GM23338 (cell line): ENCODE measurements around the gene VAT1. TPM values are rescaled to one million over a fixed set of nuclear protein-coding genes. Genes with fewer than 3 reads are reported as not detected.

ENCODE experiments used
- ATAC-seq: fragments of 200-7000 bp; cut with Tn5 transposase; 3 replicates; pipeline ENCODE4 v1.9.1; 2020
- DNase-seq: peaks from one replicate; pipeline ENCODE4 v3.0.0-alpha.2; 2015; ENCODE audit warnings: low spot score
- H2AFZ ChIP-seq: fragments of 200-600 bp; sonication (generic); 2 replicates; pipeline ENCODE4 v1.8.0; 2016; ENCODE audit warnings: antibody characterized with exemption, mild to moderate bottlenecking, moderate library complexity
- H3F3A ChIP-seq: fragments of 200-600 bp; sonication (generic); replicated peaks from 2 replicates; pipeline ENCODE4 v1.8.0; 2017; ENCODE audit warnings: antibody characterized with exemption, mixed run types, low read depth
- H3K27ac ChIP-seq: fragments of 200-600 bp; sonication (generic); 2 replicates; pipeline ENCODE4 v1.6.1; 2016; ENCODE audit warnings: low read depth
- H3K27me3 ChIP-seq: fragments of 200-600 bp; sonication (generic); 2 replicates; pipeline ENCODE4 v1.8.0; 2016; ENCODE audit warnings: mild to moderate bottlenecking, mixed run types, moderate library complexity; ENCODE audit not compliant: insufficient read depth
- H3K36me3 ChIP-seq: fragments of 200-600 bp; sonication (generic); 2 replicates; pipeline ENCODE4 v1.8.0; 2016; ENCODE audit warnings: mild to moderate bottlenecking; ENCODE audit not compliant: insufficient read depth
- H3K4me1 ChIP-seq: fragments of 200-600 bp; sonication (generic); 2 replicates; pipeline ENCODE4 v1.8.0; 2016; ENCODE audit warnings: mild to moderate bottlenecking, moderate library complexity; ENCODE audit not compliant: insufficient read depth
- H3K4me2 ChIP-seq: fragments of 200-600 bp; sonication (generic); 2 replicates; pipeline ENCODE4 v1.7.1; 2017; ENCODE audit warnings: mixed run types
- H3K4me3 ChIP-seq: fragments of 200-600 bp; sonication (generic); 2 replicates; pipeline ENCODE4 v1.6.1; 2016; ENCODE audit warnings: mixed run types
- H3K79me2 ChIP-seq: fragments of 200-600 bp; sonication (generic); replicated peaks from 2 replicates; pipeline ENCODE4 v1.8.0; 2017; ENCODE audit warnings: mild to moderate bottlenecking; ENCODE audit not compliant: insufficient read depth
- H3K9me2 ChIP-seq: fragments of 200-600 bp; sonication (generic); 2 replicates; pipeline ENCODE4 v1.8.0; 2017; ENCODE audit not compliant: insufficient read depth
- H4K20me1 ChIP-seq: fragments of 200-600 bp; sonication (generic); replicated peaks from 2 replicates; pipeline ENCODE4 v1.8.0; 2017; ENCODE audit warnings: mild to moderate bottlenecking; ENCODE audit not compliant: insufficient read depth
- H3K27ac Mint-ChIP-seq: 2 replicates; pipeline ENCODE4 v1.8.0; 2020; ENCODE audit warnings: inconsistent platforms, mild to moderate bottlenecking, moderate library complexity, mixed read lengths
- H3K27me3 Mint-ChIP-seq: 3 replicates; pipeline ENCODE4 v1.8.0; 2022; ENCODE audit warnings: low read depth, mild to moderate bottlenecking, moderate library complexity, mixed read lengths, inconsistent platforms; ENCODE audit not compliant: insufficient read depth, poor library complexity
- H3K36me3 Mint-ChIP-seq: 3 replicates; pipeline ENCODE4 v1.8.0; 2021; ENCODE audit warnings: low read depth, mild to moderate bottlenecking, inconsistent platforms, moderate library complexity, mixed read lengths
- H3K4me1 Mint-ChIP-seq: 3 replicates; pipeline ENCODE4 v1.8.0; 2020; ENCODE audit warnings: mild to moderate bottlenecking, inconsistent platforms, mixed read lengths
- H3K4me3 Mint-ChIP-seq: 3 replicates; pipeline ENCODE4 v1.8.0; 2021; ENCODE audit warnings: moderate library complexity, mild to moderate bottlenecking, inconsistent platforms, mixed read lengths
- H3K9me3 Mint-ChIP-seq: 3 replicates; pipeline ENCODE4 v1.8.0; 2020; ENCODE audit warnings: moderate library complexity, mild to moderate bottlenecking, inconsistent platforms, mixed read lengths
- CREB1 ChIP-seq: fragments of 250-450 bp; sonication (Bioruptor Pico); IDR thresholded peaks from 2 replicates; pipeline ENCODE4 v1.5.0; 2020; ENCODE audit warnings: low read depth, mild to moderate bottlenecking, moderate library complexity
- CTCF ChIP-seq, 2 experiments: fragments of 200-600 bp in 1 of 2; sonication (generic) in 1 of 2; conservative IDR thresholded peaks; 2 replicates each; pipeline versions ENCODE4 v1.5.1 to v1.6.1; 2016 to 2017; ENCODE audit warnings: antibody characterized with exemption in 2 of 2, low read depth in 2 of 2, mild to moderate bottlenecking in 2 of 2, moderate library complexity in 1 of 2
- JUNB ChIP-seq: IDR thresholded peaks from one replicate; pipeline ENCODE4 v1.6.1; 2016; ENCODE audit warnings: antibody characterized with exemption; ENCODE audit not compliant: unreplicated experiment
- NANOG ChIP-seq: IDR thresholded peaks from 2 replicates; pipeline ENCODE4 v1.6.1; 2016; ENCODE audit warnings: antibody characterized with exemption, borderline replicate concordance
- POLR2AphosphoS5 ChIP-seq: IDR thresholded peaks from 2 replicates; pipeline ENCODE4 v1.6.1; 2016; ENCODE audit warnings: antibody characterized with exemption, low read depth
- REST ChIP-seq: IDR thresholded peaks from one replicate; pipeline ENCODE4 v1.6.1; 2018; ENCODE audit warnings: antibody characterized with exemption; ENCODE audit not compliant: unreplicated experiment
- STAT1 ChIP-seq: IDR thresholded peaks from one replicate; pipeline ENCODE4 v1.6.1; 2016; ENCODE audit warnings: antibody characterized with exemption; ENCODE audit not compliant: unreplicated experiment
- ZNF114 ChIP-seq: fragments of 250-450 bp; sonication (Bioruptor Pico); IDR thresholded peaks from 2 replicates; pipeline ENCODE4 v1.5.0; 2020; ENCODE audit warnings: mild to moderate bottlenecking, moderate library complexity
- polyA plus RNA-seq: library from polyadenylated mRNA; unstranded; fragments of >200 nt; fragmentation: Nextera tagmentation; extraction: Ambion mirVana; gene quantifications from 2 replicates; pipeline ENCODE4 v1.2.1, GENCODE V29; 2016
- total RNA-seq: library from RNA; depleted of rRNA; stranded (reverse); fragments of >200 nt; shearing (Covaris generic); gene quantifications from 2 replicates; pipeline ENCODE4 v1.2.3, GENCODE V29; 2014
- TF ChIP-seq, protein P1 (sequence below): fragments of 250-450 bp; sonication (Bioruptor Pico); IDR thresholded peaks from 2 replicates; pipeline ENCODE4 v1.5.0; 2020; ENCODE audit warnings: mild to moderate bottlenecking, moderate library complexity
- TF ChIP-seq, protein P2 (sequence below): IDR thresholded peaks from 2 replicates; pipeline ENCODE4 v1.6.1; 2016; ENCODE audit warnings: antibody characterized with exemption

Gene VAT1
- total and polyA plus RNA-seq, 2 experiments from 2014 or later: 233 to 300 TPM

DNA sequence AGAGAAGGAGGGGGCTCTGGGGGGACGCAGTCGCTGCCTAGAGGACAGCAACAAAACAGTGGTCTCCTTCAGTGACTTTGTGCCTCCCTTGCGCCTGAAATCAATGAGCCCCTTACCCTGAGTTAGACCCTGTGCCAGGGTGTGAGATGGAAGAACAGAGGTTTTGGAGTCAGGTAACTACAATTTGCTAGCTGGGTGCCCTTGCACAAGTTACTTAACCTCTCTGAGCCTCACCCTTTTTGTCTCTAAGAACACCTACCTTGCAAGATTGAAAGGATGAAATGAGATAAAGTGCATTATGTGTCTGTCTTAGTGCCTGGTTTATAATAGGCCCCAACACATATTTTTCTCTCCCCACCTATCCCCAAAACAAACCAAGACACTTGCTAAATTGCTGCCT is 12.7 kb upstream of the VAT1 start (continued):
- no peak for TF ChIP-seq NANOG

- Histone ChIP-seq H3F3A (peaks cover 18% of the 10 kb centered on the region), H2AFZ (peak overlapping the region; percentile 85; the same call in 1 of the 2 replicates), H3K27ac (peak overlapping the region; percentile 84; the same call in 1 of the 2 replicates), H3K27me3 (no peaks in the 10 kb centered on the region), H3K9me2 (no peaks in the 10 kb centered on the region), H3K4me2 (peak overlapping the region; percentile 73), H3K36me3 (no peaks in the 10 kb centered on the region), H3K4me3 (peak overlapping the region; percentile 47), H4K20me1 (no peaks in the 10 kb centered on the region), H3K4me1 (peaks cover 53% of the 10 kb centered on the region), H3K79me2 (no peaks in the 10 kb centered on the region)
- Mint-ChIP-seq H3K9me3 (no peaks in the 10 kb centered on the region), H3K27me3 (peaks cover 21% of the 10 kb centered on the region), H3K27ac (peak overlapping the region; percentile 93), H3K4me3 (peak overlapping the region; percentile 61), H3K4me1 (peaks cover 51% of the 10 kb centered on the region), H3K36me3 (peaks cover 7% of the 10 kb centered on the region)
- DNase-seq (peak; percentile 73), ATAC-seq (peak; percentile 37)
- TF ChIP-seq, protein P1, sequence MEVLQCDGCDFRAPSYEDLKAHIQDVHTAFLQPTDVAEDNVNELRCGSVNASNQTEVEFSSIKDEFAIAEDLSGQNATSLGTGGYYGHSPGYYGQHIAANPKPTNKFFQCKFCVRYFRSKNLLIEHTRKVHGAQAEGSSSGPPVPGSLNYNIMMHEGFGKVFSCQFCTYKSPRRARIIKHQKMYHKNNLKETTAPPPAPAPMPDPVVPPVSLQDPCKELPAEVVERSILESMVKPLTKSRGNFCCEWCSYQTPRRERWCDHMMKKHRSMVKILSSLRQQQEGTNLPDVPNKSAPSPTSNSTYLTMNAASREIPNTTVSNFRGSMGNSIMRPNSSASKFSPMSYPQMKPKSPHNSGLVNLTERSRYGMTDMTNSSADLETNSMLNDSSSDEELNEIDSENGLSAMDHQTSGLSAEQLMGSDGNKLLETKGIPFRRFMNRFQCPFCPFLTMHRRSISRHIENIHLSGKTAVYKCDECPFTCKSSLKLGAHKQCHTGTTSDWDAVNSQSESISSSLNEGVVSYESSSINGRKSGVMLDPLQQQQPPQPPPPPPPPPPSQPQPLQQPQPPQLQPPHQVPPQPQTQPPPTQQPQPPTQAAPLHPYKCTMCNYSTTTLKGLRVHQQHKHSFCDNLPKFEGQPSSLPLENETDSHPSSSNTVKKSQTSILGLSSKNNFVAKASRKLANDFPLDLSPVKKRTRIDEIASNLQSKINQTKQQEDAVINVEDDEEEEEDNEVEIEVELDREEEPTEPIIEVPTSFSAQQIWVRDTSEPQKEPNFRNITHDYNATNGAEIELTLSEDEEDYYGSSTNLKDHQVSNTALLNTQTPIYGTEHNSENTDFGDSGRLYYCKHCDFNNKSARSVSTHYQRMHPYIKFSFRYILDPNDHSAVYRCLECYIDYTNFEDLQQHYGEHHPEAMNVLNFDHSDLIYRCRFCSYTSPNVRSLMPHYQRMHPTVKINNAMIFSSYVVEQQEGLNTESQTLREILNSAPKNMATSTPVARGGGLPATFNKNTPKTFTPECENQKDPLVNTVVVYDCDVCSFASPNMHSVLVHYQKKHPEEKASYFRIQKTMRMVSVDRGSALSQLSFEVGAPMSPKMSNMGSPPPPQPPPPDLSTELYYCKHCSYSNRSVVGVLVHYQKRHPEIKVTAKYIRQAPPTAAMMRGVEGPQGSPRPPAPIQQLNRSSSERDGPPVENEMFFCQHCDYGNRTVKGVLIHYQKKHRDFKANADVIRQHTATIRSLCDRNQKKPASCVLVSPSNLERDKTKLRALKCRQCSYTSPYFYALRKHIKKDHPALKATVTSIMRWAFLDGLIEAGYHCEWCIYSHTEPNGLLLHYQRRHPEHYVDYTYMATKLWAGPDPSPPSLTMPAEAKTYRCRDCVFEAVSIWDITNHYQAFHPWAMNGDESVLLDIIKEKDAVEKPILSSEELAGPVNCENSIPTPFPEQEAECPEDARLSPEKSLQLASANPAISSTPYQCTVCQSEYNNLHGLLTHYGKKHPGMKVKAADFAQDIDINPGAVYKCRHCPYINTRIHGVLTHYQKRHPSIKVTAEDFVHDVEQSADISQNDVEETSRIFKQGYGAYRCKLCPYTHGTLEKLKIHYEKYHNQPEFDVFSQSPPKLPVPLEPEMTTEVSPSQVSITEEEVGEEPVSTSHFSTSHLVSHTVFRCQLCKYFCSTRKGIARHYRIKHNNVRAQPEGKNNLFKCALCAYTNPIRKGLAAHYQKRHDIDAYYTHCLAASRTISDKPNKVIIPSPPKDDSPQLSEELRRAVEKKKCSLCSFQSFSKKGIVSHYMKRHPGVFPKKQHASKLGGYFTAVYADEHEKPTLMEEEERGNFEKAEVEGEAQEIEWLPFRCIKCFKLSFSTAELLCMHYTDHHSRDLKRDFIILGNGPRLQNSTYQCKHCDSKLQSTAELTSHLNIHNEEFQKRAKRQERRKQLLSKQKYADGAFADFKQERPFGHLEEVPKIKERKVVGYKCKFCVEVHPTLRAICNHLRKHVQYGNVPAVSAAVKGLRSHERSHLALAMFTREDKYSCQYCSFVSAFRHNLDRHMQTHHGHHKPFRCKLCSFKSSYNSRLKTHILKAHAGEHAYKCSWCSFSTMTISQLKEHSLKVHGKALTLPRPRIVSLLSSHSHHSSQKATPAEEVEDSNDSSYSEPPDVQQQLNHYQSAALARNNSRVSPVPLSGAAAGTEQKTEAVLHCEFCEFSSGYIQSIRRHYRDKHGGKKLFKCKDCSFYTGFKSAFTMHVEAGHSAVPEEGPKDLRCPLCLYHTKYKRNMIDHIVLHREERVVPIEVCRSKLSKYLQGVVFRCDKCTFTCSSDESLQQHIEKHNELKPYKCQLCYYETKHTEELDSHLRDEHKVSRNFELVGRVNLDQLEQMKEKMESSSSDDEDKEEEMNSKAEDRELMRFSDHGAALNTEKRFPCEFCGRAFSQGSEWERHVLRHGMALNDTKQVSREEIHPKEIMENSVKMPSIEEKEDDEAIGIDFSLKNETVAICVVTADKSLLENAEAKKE: no peak
- no peak for TF ChIP-seq JUNB
- TF ChIP-seq NANOG: no peak
- TF ChIP-seq POLR2AphosphoS5: no peak
- no peak for TF ChIP-seq CREB1 (CRISPR knock-in tag)
- TF ChIP-seq STAT1: no peak
- no peak for TF ChIP-seq ZNF114 (CRISPR knock-in tag)
- no peak for TF ChIP-seq REST
- TF ChIP-seq, protein P2, sequence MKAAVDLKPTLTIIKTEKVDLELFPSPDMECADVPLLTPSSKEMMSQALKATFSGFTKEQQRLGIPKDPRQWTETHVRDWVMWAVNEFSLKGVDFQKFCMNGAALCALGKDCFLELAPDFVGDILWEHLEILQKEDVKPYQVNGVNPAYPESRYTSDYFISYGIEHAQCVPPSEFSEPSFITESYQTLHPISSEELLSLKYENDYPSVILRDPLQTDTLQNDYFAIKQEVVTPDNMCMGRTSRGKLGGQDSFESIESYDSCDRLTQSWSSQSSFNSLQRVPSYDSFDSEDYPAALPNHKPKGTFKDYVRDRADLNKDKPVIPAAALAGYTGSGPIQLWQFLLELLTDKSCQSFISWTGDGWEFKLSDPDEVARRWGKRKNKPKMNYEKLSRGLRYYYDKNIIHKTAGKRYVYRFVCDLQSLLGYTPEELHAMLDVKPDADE: no peak
- TF ChIP-seq CTCF (conservative IDR thresholded peaks at IDR 0.05; ENCODE audit: low read depth in 2 of 2): no peak
These were observed 12.0 kb upstream of the VAT1 start for GRCh38 chr17:43033948-43034881.
